Endothelial cell (in vitro differentiated cells): Measurements from ENCODE around the gene KDM4C. TPM values are rescaled to one million over a fixed set of nuclear protein-coding genes. Genes with fewer than 3 reads are reported as not detected.

Experiments
- DNase-seq: peaks from one replicate; pipeline ENCODE4 v3.0.0; 2021; ENCODE audit warnings: low spot score
- H3K27ac Mint-ChIP-seq: one replicate; pipeline ENCODE4 v1.8.0; 2021; ENCODE audit warnings: mixed read lengths, inconsistent platforms; ENCODE audit not compliant: unreplicated experiment
- H3K27me3 Mint-ChIP-seq: one replicate; pipeline ENCODE4 v1.8.0; 2021; ENCODE audit warnings: mild to moderate bottlenecking, moderate library complexity, mixed read lengths, inconsistent platforms; ENCODE audit not compliant: unreplicated experiment
- H3K36me3 Mint-ChIP-seq: one replicate; pipeline ENCODE4 v1.8.0; 2021; ENCODE audit warnings: mild to moderate bottlenecking, low read depth, mixed read lengths, inconsistent platforms; ENCODE audit not compliant: unreplicated experiment
- H3K4me1 Mint-ChIP-seq: one replicate; pipeline ENCODE4 v1.8.0; 2021; ENCODE audit warnings: mild to moderate bottlenecking, mixed read lengths, inconsistent platforms; ENCODE audit not compliant: unreplicated experiment
- H3K4me3 Mint-ChIP-seq: one replicate; pipeline ENCODE4 v1.8.0; 2021; ENCODE audit warnings: mild to moderate bottlenecking, mixed read lengths, inconsistent platforms; ENCODE audit not compliant: unreplicated experiment
- H3K9me3 Mint-ChIP-seq: one replicate; pipeline ENCODE4 v1.8.0; 2021; ENCODE audit warnings: mixed read lengths, inconsistent platforms; ENCODE audit not compliant: unreplicated experiment
- CTCF ChIP-seq: fragments of 200-600 bp; sonication (generic); IDR thresholded peaks from one replicate; pipeline ENCODE4 v1.5.0; 2021; ENCODE audit warnings: antibody characterized with exemption; ENCODE audit not compliant: unreplicated experiment
- total RNA-seq: library from RNA; stranded (reverse); fragmentation: NEBNext Ultra II Directional; extraction: Animal tissue kit (Norgen Biotek cat#: 25700); gene quantifications from one replicate; pipeline ENCODE4 v1.2.1, GENCODE V29; 2021; ENCODE audit not compliant: unreplicated experiment

KDM4C gene
- total RNA-seq, 1 donor from 2014 or later, result 21.0 TPM

- no peak overlapping the region for H3K27ac Mint-ChIP-seq
- no peaks in the 10 kb centered on the region for H3K27me3 Mint-ChIP-seq
- H3K9me3 Mint-ChIP-seq, result no peaks in the 10 kb centered on the region
- no peaks in the 10 kb centered on the region for H3K36me3 Mint-ChIP-seq
- DNase-seq, result no peak
- TF ChIP-seq CTCF, result no peak
- peaks cover 2% of the 10 kb centered on the region for H3K4me1 Mint-ChIP-seq
- H3K4me3 Mint-ChIP-seq, result no peak overlapping the region
Measured at GRCh38 chr9:7165331-7165975, 407.7 kb downstream of the KDM4C start.

- Mint-ChIP-seq H3K4me1 (peaks cover 2% of the 10 kb centered on the region), H3K27ac (no peak overlapping the region), H3K27me3 (no peaks in the 10 kb centered on the region), H3K4me3 (no peak overlapping the region), H3K9me3 (no peaks in the 10 kb centered on the region), H3K36me3 (no peaks in the 10 kb centered on the region)
- DNase-seq, result no peak
- TF ChIP-seq CTCF, result no peak
Measured at GRCh38 chr9:7166074-7166473, 408.3 kb downstream of the KDM4C start.

- Mint-ChIP-seq H3K4me1 (peaks cover 6% of the 10 kb centered on the region), H3K9me3 (no peaks in the 10 kb centered on the region), H3K27ac (no peak overlapping the region), H3K4me3 (no peak overlapping the region), H3K27me3 (peaks cover 1% of the 10 kb centered on the region), H3K36me3 (no peaks in the 10 kb centered on the region)
- TF ChIP-seq CTCF, result no peak
- no peak for DNase-seq
Measured at GRCh38 chr9:7169717-7170389, 412.1 kb downstream of the KDM4C start.

- no peak for TF ChIP-seq CTCF
- no peak for DNase-seq
- Mint-ChIP-seq H3K4me1 (peaks cover 6% of the 10 kb centered on the region), H3K9me3 (no peaks in the 10 kb centered on the region), H3K27ac (no peak overlapping the region), H3K27me3 (peaks cover 1% of the 10 kb centered on the region), H3K36me3 (no peaks in the 10 kb centered on the region), H3K4me3 (no peak overlapping the region)
Measured at GRCh38 chr9:7171396-7172153, 413.8 kb downstream of the KDM4C start.
